Fibroblast of pulmonary artery (primary cell): ENCODE measurements around the gene DDX1.

Experiments used
- DNase-seq: peaks from one replicate; pipeline ENCODE4 v3.0.0-alpha.2; 2010; ENCODE audit warnings: low read depth
- H3K4me3 ChIP-seq: replicated peaks from 2 replicates; pipeline ENCODE4 v1.5.1; 2011; ENCODE audit warnings: low read depth, mild to moderate bottlenecking, control low read depth, low read length, moderate library complexity
- TF ChIP-seq, protein P1 (sequence below): IDR thresholded peaks from 2 replicates; pipeline ENCODE4 v1.5.1; 2011; ENCODE audit warnings: mild to moderate bottlenecking, control low read depth, low read length, inconsistent platforms; ENCODE audit errors: missing control alignments

DDX1 gene

DNA sequence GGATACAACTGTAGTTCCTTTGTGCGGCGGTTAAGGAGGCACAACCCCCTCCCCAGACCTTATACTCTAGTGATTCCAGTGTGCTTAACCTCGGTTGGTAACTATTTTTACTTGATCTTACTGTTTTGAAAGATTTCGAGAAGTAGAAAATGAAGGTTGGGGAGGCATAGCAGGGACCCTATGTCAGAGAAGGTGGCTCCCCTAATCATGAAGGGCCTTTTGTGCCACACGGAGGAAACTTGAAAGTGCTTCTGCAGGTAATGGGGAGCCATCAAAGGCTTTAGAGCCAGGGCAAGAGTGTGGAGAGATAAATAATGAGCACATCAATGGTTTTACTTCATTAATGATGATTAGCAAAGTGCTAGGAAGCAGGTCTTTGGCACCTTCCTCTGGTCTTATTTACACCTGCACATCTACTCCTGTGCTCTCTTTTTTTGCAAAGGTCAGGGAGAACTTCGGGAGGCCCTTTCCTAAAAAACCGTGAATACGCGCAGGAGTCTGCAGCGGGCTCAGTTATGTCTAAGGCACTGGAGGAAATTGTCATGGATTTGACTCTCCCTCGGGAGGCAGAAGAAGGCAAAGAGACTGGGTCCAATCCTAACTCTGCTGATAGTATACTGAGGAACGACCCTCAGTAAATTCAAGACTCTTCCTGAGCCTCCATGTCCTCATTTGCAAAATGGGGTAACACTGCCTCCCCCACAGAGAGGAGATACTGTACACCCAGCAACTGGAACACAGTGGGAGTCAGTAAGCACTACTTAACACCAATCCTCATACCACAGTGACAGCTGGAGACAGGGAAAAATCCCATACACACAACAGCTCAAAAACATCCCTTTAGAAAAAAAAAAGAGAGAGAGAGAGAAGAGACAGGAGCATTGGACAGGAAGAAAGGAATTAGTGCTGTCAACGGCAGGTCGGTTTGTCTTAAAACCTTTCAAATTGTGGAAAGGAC lies 81.6 kb downstream of the DDX1 start:
- DNase-seq = no peak
- H3K4me3 ChIP-seq = no peak overlapping the region
- TF ChIP-seq, protein P1, sequence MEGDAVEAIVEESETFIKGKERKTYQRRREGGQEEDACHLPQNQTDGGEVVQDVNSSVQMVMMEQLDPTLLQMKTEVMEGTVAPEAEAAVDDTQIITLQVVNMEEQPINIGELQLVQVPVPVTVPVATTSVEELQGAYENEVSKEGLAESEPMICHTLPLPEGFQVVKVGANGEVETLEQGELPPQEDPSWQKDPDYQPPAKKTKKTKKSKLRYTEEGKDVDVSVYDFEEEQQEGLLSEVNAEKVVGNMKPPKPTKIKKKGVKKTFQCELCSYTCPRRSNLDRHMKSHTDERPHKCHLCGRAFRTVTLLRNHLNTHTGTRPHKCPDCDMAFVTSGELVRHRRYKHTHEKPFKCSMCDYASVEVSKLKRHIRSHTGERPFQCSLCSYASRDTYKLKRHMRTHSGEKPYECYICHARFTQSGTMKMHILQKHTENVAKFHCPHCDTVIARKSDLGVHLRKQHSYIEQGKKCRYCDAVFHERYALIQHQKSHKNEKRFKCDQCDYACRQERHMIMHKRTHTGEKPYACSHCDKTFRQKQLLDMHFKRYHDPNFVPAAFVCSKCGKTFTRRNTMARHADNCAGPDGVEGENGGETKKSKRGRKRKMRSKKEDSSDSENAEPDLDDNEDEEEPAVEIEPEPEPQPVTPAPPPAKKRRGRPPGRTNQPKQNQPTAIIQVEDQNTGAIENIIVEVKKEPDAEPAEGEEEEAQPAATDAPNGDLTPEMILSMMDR = no peak

DNA sequence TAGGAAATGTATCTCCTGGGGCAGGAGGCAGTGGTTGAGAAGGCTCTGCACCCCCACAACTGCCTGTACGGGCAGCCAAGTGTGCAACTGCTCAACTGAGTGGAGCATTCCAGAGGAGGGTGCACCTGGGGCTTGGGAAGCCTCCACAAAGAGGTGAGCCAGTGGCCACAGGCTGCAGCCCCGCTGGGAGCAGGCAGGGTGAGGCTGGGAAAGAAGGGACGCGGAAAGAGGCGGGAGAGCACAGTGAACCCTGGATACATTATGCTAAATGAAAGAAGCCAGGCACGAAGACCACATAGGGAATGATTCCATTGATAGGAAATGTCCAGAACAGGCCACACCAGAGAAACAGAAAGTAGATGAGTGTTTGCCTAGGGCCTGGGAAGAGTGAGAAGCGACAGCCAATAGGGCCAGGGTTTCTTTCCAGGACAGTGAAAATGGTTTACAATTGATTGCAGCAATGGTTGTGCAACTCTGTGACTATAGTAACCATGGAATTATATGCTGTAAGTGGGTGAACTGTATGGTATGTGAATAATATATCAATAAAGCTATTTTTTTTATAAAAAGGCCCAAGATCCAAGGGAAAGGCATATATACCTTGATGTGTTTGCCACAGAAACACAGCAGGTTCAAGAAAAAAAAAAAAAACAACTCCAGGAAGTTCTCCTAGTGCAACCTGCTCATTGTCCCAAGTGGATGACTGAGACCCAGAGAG lies 82.4 kb downstream of the DDX1 start:
- H3K4me3 ChIP-seq = peak overlapping the region; percentile 1
- TF ChIP-seq, protein P1 = no peak
- DNase-seq = peak; percentile 69

DNA sequence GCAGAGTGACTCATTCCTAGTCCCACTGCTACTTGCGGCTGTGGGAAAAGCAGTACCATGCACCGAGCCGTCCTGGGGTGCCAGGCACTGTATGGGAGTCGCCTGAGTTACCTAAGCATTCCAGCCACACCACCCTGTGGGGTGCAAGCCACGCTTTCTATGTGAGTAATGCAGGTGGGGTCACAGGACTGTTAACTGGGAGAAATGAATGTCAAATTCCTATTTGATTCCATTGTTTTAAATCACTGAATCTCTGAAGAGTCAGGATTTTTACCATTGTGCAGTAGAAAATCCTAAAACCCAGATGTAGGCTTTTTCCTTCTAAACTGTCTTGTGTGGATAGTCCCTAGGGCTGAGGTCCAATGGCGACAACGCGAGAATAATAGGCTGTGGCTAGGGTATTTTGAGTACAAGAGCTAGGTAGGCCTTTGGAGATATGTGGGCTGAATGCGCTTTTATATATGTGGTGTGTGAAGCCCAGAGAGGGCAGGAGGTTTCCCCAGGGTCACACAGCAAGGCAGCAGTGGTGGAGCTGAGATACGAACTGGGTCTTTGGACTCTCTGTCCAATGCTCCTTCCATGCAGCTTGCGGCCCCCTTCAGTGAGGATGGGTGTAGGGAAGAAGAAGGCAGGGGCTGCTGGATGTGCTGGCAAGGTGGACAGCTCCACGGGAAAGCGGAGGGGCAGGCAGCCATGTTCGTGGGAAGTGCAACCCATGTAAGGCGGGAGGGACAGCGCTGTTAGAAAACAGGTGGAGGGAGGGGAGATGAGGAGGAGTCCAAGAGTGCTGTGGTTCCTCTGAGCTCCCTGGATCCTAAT lies 83.2 kb downstream of the DDX1 start:
- DNase-seq = peak; percentile 42
- TF ChIP-seq, protein P1 = no peak

DNA sequence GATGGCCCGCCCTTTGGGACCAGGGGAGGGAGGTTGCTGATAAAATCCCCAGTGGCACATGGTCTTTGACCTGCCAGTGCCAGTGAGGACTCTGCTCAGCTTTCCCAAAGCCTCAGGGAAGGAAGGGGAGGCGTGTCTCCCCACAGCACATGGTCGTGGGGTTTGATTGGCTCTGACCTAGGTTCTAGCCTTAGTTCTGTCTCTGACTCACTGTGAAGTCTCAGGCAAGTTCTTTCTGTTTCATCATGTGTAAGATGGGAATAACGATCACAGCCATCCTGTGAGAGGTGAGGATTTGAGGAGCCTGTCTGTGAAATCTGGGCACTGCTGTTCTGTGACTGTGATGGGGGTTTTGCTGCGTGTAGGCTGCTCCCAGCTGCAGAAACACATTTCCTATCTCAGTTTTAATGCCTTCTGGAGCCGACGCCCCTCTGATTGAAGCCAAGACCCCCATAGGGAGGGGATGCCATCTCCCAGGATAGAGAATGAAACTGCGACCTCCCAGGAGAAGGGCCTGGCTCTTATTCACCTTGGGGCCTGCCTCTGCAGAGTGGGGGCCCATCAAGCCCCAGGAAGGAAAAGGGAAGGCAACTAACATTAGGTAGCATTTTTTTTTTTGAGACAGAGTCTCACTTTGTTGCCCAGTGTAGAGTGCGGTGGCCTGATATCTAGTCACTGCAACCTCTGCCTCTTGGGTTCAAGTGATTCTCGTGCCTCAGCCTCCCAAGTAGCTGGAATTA lies 84.0 kb downstream of the DDX1 start:
- peak; percentile 26 for DNase-seq
- H3K4me3 ChIP-seq = no peak overlapping the region
- TF ChIP-seq, protein P1 = no peak

More for the DNA sequence above, 83.2 kb downstream of the DDX1 start:
- no peak overlapping the region for H3K4me3 ChIP-seq

DNA sequence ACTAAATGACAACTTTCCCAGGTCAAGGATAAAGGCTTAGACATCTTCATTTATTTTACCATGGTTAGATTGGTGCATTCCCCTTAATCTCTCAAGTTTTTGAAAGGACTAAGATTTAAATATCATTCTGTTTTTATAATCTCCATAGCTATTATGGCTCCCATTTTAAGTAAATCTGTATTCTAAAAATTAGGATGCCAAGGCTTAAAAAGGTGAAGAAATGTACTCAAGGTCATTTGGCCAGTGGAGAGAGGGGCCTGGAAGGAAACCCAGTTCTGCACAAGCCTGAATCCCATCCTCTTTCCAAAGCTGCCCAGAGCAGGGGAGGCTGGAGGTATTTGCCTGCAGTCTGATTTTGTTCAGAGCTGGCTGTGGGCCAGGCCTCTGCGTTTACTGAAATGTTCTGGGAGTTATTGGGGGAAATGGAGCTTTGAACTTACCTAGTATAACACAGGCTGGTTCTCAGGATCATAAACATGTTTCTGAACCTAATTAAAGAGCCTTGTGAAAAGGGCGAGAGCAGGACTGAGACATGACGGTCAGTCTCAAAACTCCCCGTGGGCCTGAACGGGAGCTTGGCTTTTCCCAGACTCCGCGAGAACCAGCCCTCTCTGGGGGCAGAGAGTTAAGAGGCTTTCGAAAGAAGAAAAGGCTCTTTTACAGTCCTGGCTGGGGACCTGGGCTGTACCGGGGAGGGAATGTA lies 85.6 kb downstream of the DDX1 start:
- TF ChIP-seq, protein P1 = no peak
- no peak overlapping the region for H3K4me3 ChIP-seq
- DNase-seq = no peak
